Activated CD4-positive, alpha-beta T cell treated with anti-CD3 and anti-CD28 coated beads for 36 hours (primary cell): ENCODE results near the gene IL22RA1. TPM values are rescaled to one million over a fixed set of nuclear protein-coding genes. Genes with fewer than 3 reads are reported as not detected.

ENCODE experiments used
- ATAC-seq: fragments of 200-7000 bp; cut with Tn5 transposase; one replicate; pipeline ENCODE4 v1.10.0; 2021; ENCODE audit warnings: mild to moderate bottlenecking, moderate library complexity
- CTCF ChIA-PET: fragments of 350-600 bp; sonication (Branson Sonifier 250); formaldehyde crosslinking; loops from one replicate; lab custom pipeline; 2021; ENCODE audit warnings: antibody characterized with exemption; lab: Charles Lee
- POLR2A ChIA-PET: fragments of 350-600 bp; sonication (Branson Sonifier 250); formaldehyde crosslinking; loops from one replicate; lab custom pipeline; 2021; ENCODE audit warnings: antibody characterized with exemption, inconsistent platforms; lab: Charles Lee
- DNase-seq: peaks from one replicate; pipeline ENCODE4 v3.0.0-alpha.2; 2020
- H3K27ac Mint-ChIP-seq: one replicate; pipeline ENCODE4 v1.8.0; 2021; ENCODE audit warnings: mixed read lengths
- H3K27me3 Mint-ChIP-seq: one replicate; pipeline ENCODE4 v1.8.0; 2021; ENCODE audit warnings: mixed read lengths
- H3K36me3 Mint-ChIP-seq: one replicate; pipeline ENCODE4 v1.8.0; 2021; ENCODE audit warnings: low read depth, mixed read lengths
- H3K4me1 Mint-ChIP-seq: one replicate; pipeline ENCODE4 v1.8.0; 2021; ENCODE audit warnings: mixed read lengths
- H3K4me3 Mint-ChIP-seq: one replicate; pipeline ENCODE4 v1.8.0; 2021; ENCODE audit warnings: mild to moderate bottlenecking, moderate library complexity, mixed read lengths
- H3K9me3 Mint-ChIP-seq: one replicate; pipeline ENCODE4 v1.8.0; 2021; ENCODE audit warnings: low read depth, mixed read lengths
- intact Hi-C, 2 experiments: fragments of 100-400 bp; cut with DNase I in 1 of 2; cut with micrococcal nuclease in 1 of 2; formaldehyde crosslinking; loops; one replicate each; pipeline versions ENCODE4 v1.14.2 to v1.15.1; 2022 to 2024; cut with DNase I, micrococcal nuclease
- total RNA-seq, 2 experiments: library from RNA; stranded (reverse); gene quantifications; one replicate each; pipeline ENCODE4 v1.2.3, GENCODE V29; 2021

The IL22RA1 gene
- total RNA-seq, 2 experiments from 2014 or later, result not detected

DNA sequence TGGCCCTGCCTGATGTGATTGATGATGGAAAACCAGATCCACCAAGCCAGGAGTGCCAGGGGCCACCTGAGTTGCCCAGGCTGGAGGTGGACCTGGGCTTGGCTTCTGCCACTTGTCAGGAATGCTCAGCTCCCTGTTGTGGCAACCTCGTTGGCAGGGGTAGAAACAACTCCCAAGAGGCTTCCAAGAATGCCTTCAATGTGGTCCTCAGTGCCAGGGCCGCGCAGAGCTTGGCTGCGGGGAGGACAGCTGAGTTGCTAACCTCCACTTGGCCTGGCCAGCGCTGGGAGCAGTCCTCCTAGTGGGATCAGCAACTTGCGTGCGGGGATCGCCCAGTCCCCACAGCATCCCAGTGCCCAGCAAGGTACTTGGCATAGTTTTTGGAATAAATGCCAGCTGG is 40.0 kb downstream of the IL22RA1 start:
- H3K27me3 Mint-ChIP-seq, result no peaks in the 10 kb centered on the region
- no peaks in the 10 kb centered on the region for H3K36me3 Mint-ChIP-seq
- H3K9me3 Mint-ChIP-seq, result no peaks in the 10 kb centered on the region
- ChIA-PET POLR2A (no interaction called here), CTCF (interaction anchor here (0.9 kb wide), 1 partner anchor 32 kb away, joined by 3 read pairs; no protein-coding TSS in a partner anchor)
- H3K27ac Mint-ChIP-seq, result no peak overlapping the region
- intact Hi-C loops, result no loop called here
- no peak for DNase-seq
- H3K4me3 Mint-ChIP-seq, result no peak overlapping the region
- no peaks in the 10 kb centered on the region for H3K4me1 Mint-ChIP-seq
- ATAC-seq, result no peak

DNA sequence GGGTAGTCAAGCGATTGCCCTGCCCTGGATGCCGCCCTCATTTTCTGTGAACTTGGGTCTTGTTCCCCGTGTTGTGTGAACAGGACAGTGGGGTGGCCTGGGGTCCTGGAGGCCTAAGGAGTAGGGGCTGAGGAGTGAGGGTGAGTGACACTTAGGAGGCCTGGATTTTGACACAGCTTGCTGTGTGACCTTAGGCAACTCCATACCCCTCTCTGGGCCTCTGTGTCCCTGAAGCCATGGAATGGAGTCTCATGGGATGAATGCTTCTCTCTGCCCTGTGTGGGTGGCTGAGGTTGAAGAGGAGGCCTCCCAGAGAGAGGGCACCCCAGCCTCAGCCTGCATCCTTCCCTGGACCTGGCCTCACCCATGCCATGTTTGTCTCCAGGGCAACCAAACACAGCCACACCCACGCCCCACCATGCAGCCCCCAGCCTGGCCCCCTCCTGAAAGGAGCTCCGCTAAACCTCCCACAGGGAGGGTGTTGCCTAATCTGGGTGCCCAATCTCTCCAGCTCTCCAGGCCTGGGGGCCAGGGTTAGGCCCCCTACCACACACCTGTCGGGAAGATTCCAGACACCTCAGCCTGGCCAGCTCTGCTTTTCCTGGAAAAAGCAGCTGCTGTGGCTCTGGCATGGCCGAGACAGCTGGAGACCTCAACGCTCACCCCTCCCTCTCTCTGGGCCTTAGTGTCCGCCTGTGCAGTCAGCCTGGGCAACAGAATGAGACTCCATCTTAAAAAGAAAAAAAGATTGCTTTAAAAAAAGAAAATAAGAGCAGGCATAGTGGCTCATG is 40.9 kb downstream of the IL22RA1 start:
- Mint-ChIP-seq H3K27ac (no peak overlapping the region), H3K9me3 (no peaks in the 10 kb centered on the region), H3K36me3 (no peaks in the 10 kb centered on the region), H3K27me3 (no peaks in the 10 kb centered on the region), H3K4me1 (no peaks in the 10 kb centered on the region), H3K4me3 (no peak overlapping the region)
- ChIA-PET CTCF (no interaction called here), POLR2A (no interaction called here)
- DNase-seq (no peak), ATAC-seq (no peak)
- intact Hi-C loops, result no loop called here

DNA sequence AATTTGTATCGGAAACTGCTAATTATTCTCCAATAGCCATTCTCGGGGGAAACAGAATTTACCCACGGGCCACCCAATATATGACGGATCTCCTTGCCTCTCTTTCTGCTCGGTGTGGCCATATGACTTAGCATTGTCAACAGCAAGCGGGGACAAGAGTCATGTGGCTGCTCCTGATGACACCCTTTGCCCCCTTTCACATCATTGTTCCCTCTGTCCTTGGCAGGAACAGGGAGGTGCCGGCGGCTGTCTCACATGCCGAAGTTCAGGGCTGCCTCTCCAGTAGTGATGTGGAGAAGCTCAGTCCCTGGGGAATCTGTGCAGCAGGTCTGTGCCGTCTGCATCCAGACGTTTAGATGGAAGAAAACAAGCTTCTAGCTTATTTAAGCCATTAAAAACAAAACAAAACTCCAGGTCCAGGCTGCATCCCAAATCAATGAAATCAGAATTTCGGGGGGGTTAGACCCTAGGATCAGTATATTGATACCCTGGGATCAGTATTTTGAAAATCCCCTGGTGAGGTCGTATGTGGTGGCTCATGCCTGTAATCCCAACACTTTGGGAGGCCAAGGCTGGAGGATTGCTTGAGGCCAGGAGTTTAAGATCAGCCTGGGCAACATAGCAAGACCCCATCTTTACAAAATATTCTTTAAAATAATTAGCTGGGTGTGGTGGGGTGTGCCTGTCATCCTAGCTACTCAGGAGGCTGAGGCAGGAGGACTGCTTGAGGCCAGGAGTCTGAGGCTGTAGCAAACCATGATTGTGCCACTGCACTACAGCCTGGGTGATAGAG is 41.8 kb downstream of the IL22RA1 start:
- H3K36me3 Mint-ChIP-seq, result no peaks in the 10 kb centered on the region
- no peaks in the 10 kb centered on the region for H3K9me3 Mint-ChIP-seq
- intact Hi-C loops, result no loop called here
- H3K4me3 Mint-ChIP-seq, result no peak overlapping the region
- POLR2A ChIA-PET, result no interaction called here
- no peak overlapping the region for H3K27ac Mint-ChIP-seq
- DNase-seq (no peak), ATAC-seq (no peak)
- H3K4me1 Mint-ChIP-seq, result no peaks in the 10 kb centered on the region
- CTCF ChIA-PET, result interaction anchor here (0.7 kb wide), 2 partner anchors 21 to 1087 kb away, joined by 3 read pairs; no protein-coding TSS in a partner anchor
- peaks cover 2% of the 10 kb centered on the region for H3K27me3 Mint-ChIP-seq

DNA sequence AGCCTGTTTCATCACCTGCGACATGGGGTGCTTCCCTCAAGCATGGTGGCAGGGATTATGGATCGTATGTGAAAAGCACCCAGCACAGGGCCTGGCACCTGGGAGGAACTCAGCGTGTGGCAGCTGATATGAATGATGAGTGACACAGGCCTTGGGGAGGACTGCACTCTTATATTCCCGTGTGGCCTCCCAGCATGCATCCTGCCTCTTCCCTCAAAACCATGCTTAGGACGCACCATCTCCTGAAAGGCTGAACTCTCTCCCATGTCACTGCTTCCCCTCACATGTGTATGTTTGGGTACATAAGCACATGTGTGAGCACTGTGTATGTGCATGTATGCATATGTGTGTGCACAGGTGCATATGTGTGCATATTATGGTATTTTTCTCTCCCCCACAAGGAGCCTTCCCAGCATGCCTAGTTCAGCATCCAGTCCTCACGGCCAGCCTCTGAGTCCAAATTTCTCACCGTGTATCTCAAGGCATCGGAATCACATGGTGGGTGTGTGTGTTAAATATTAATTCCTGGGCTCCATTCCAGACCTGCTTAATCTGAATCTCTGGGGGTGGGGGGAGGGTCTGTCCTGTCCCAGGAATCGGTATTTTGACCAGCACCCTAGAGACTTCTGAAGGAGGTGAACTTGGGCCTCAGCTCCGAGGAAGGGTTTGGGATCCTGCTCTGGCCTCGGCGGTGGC is 43.8 kb downstream of the IL22RA1 start:
- CTCF ChIA-PET, result no interaction called here
- no peaks in the 10 kb centered on the region for H3K9me3 Mint-ChIP-seq

DNA sequence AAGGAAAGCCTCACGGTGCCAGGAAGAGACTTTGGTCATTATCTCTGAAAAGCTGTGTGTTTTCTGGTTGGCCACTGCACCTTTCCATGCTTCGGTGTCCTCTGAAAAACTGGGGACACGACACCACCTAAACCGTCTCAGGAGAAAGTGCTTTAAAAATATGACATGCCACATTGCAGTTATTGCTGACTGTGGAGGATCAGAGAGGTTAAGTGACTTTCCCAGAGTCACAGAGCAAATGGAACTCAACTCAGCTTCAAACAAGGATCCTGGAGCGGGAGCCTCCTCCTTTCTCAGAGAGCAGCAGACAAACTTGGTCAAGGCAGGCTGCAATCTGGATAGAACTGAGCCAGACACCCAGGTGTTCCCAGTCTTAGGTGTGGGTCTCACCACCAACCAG is 44.8 kb downstream of the IL22RA1 start:
- Mint-ChIP-seq H3K4me1 (no peaks in the 10 kb centered on the region), H3K4me3 (no peak overlapping the region), H3K36me3 (no peaks in the 10 kb centered on the region), H3K9me3 (no peaks in the 10 kb centered on the region), H3K27ac (no peak overlapping the region), H3K27me3 (peaks cover 5% of the 10 kb centered on the region)
- no peak for DNase-seq
- POLR2A ChIA-PET, result no interaction called here
- CTCF ChIA-PET, result no interaction called here
- intact Hi-C loops, result no loop called here
- no peak for ATAC-seq

More for the DNA sequence above, 43.8 kb downstream of the IL22RA1 start:
- Mint-ChIP-seq H3K27ac (no peak overlapping the region), H3K27me3 (peaks cover 5% of the 10 kb centered on the region), H3K36me3 (no peaks in the 10 kb centered on the region), H3K4me3 (no peak overlapping the region), H3K4me1 (no peaks in the 10 kb centered on the region)
- no peak for ATAC-seq
- intact Hi-C loops, result no loop called here
- no peak for DNase-seq
- POLR2A ChIA-PET, result no interaction called here

DNA sequence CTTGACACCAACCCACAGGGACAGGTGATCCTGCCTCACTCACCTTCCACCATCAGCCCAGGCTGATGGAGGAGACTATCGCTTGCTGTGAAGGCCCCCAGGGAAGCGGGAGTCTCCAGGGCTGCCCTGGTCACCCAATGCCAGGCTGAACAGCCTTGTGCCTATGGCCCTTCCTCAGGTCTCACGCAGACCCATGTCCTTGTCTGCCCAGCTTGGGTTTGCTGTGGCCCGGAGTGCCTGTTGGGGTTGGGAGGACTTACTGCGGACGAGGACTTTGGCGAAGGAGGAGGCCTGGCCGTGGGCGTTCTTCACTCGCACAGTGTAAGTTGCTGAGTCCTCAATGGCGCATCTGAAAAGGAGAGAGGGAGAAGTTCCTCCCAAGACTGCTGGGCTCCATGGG is 45.3 kb downstream of the IL22RA1 start:
- no peaks in the 10 kb centered on the region for H3K4me1 Mint-ChIP-seq
- CTCF ChIA-PET, result no interaction called here

DNA sequence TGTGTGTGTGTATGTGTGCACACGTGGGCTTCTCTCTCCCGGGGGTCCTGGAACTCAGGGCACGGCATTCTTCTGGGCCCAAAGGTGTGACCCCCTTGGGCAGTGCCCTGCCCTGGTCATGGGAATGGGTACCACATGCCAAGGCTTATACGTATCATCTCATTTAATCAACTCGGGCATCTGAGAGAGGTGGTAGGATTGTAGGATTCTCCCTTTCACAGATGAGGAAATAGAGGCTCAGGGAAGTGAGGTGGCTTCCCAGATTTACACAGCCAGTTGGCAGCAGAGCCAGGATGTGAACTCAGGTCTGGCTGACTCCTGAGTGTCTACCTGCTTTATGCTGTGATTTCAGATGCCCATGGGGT is 46.2 kb downstream of the IL22RA1 start:
- Mint-ChIP-seq H3K27me3 (peaks cover 5% of the 10 kb centered on the region), H3K4me3 (no peak overlapping the region), H3K27ac (no peak overlapping the region), H3K9me3 (no peaks in the 10 kb centered on the region), H3K36me3 (no peaks in the 10 kb centered on the region), H3K4me1 (no peaks in the 10 kb centered on the region)
- POLR2A ChIA-PET, result no interaction called here
- no peak for DNase-seq
- CTCF ChIA-PET, result no interaction called here
- intact Hi-C loops, result no loop called here
- ATAC-seq, result no peak

More for the DNA sequence above, 45.3 kb downstream of the IL22RA1 start:
- intact Hi-C loops, result no loop called here
- H3K4me3 Mint-ChIP-seq, result no peak overlapping the region
- ATAC-seq, result no peak
- POLR2A ChIA-PET, result no interaction called here
- H3K27me3 Mint-ChIP-seq, result peaks cover 5% of the 10 kb centered on the region
- H3K27ac Mint-ChIP-seq, result no peak overlapping the region
- no peaks in the 10 kb centered on the region for H3K9me3 Mint-ChIP-seq
- H3K36me3 Mint-ChIP-seq, result no peaks in the 10 kb centered on the region
- no peak for DNase-seq

DNA sequence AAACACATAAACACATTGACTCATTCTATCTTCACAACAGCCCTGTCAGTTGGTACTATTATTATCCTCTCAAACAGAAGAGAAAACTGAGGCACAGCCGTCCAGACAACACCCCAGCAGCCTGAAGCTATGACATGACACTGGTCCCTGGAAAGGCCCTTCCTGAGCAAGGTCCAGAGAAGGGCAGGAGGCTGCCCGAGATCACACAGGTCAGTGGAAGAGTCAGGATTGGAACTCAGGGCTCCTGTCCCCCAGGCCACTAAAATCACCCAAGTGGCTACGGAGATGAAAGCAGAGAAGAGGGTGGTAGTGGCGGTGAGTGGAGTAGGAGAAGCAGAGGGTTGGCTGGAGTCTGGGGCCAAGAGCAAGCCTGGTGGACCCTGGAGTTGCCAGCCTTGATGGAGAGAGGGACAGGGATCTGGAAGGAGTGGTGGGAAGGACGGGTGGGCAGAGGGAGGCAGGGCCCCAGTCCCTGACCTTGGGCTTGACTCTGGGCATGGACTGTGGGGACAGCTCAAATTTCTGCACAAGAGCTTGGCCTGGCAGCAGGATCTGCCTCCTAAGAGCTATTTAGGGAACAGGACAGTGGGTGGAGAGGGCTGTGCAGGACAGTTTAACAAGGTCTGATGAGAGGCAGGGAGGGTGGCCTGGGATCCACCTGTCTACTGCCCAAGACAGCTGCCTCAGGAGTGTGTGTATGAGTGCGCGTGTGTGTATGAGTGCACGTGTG is 46.8 kb downstream of the IL22RA1 start:
- POLR2A ChIA-PET, result no interaction called here
- ATAC-seq, result no peak
- Mint-ChIP-seq H3K9me3 (no peaks in the 10 kb centered on the region), H3K27ac (no peak overlapping the region), H3K36me3 (no peaks in the 10 kb centered on the region), H3K4me3 (no peak overlapping the region), H3K4me1 (no peaks in the 10 kb centered on the region), H3K27me3 (peaks cover 5% of the 10 kb centered on the region)
- intact Hi-C loops, result no loop called here
- no peak for DNase-seq
- CTCF ChIA-PET, result no interaction called here

DNA sequence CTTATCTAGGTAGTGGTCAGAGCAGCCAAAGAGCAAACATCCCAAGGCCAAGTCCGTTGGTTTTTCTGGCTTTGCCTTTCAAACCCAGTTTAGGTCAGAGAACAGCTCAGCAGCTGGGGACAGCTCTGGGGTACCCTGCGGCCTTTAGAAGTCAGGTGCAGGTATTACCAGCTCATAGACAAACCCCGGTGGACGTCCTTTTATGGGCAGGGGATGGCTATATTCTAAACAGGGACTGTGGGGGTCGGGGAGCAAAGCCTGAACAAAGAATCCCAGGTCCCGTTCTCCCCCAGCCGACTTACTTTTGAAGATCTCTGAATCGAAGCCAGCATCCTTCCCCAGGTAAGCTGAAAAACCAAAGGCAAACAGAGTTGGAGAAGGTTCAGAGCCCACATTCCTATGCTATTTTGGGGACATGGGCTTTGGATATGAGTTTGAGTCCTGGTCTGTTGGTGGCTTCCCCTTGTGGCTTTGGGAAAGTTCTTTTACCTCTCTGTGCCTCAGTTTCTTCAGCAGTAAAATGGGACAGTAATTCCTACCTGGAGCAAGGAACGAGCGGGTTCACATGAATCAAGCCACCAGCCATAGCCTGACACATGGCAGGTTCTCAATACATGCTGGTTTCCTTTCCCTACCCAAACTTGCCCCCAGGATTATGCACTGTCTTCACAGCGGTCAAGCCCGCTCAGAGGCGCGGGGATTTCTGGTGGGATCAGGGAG is 47.6 kb downstream of the IL22RA1 start:
- peaks cover 5% of the 10 kb centered on the region for H3K27me3 Mint-ChIP-seq
- CTCF ChIA-PET, result interaction anchor here (0.5 kb wide), 1 partner anchor 430 kb away, joined by 3 read pairs; no protein-coding TSS in a partner anchor
- no peak overlapping the region for H3K27ac Mint-ChIP-seq
- DNase-seq (no peak), ATAC-seq (no peak)
- no peaks in the 10 kb centered on the region for H3K36me3 Mint-ChIP-seq
- POLR2A ChIA-PET, result no interaction called here
- no peak overlapping the region for H3K4me3 Mint-ChIP-seq
- no peaks in the 10 kb centered on the region for H3K9me3 Mint-ChIP-seq
- no peaks in the 10 kb centered on the region for H3K4me1 Mint-ChIP-seq
- intact Hi-C loops, result no loop called here

DNA sequence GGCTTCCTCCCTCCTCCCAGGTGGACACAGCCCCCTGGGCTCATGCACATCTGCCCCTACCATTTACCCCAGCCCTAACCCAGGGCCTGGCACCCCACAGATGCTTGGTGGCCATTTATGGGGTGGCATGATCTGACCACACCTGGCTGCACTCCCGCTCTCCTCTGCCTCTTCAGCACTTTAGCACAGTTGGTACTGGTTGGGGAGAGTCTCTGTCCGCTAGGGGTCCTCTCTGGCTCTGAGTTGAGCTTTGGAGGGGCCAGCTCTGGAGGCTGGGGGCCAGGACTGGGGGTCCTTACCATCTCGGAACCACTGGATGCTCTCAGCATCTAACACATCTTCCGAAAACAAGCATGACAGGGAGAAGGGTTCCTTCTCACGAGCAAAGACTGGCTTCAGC is 48.4 kb downstream of the IL22RA1 start:
- no peaks in the 10 kb centered on the region for H3K4me1 Mint-ChIP-seq
- H3K27me3 Mint-ChIP-seq, result peaks cover 5% of the 10 kb centered on the region
- ATAC-seq, result no peak
- no peaks in the 10 kb centered on the region for H3K36me3 Mint-ChIP-seq
- no peaks in the 10 kb centered on the region for H3K9me3 Mint-ChIP-seq
- H3K27ac Mint-ChIP-seq, result no peak overlapping the region
- intact Hi-C loops, result no loop called here
- no peak overlapping the region for H3K4me3 Mint-ChIP-seq
- DNase-seq, result no peak
- ChIA-PET POLR2A (no interaction called here), CTCF (interaction anchor here (0.5 kb wide), 1 partner anchor 430 kb away, joined by 3 read pairs; no protein-coding TSS in a partner anchor)

DNA sequence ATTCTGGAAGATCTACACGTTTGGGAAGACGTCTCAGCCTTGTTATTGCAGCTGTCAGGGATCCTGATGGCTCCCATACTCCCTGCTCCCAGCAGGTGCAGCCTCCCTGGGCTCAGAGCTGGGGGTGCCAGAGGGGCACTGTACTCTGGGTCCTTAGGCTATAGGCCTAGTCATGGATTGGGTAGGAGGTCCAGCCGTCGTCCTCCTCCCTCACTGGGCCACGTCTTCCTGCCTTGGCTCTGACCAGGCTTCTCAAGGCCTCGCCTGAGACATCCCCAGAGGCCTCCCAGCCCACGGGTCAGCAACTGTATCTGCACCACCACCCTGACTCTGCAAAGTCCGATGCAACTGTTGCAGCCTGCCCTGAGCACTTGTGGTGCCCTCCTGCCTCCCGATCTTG is 49.2 kb downstream of the IL22RA1 start:
- POLR2A ChIA-PET, result no interaction called here
- ATAC-seq, result no peak
- Mint-ChIP-seq H3K27ac (no peak overlapping the region), H3K36me3 (no peaks in the 10 kb centered on the region), H3K4me1 (no peaks in the 10 kb centered on the region), H3K4me3 (no peak overlapping the region), H3K9me3 (no peaks in the 10 kb centered on the region), H3K27me3 (peaks cover 5% of the 10 kb centered on the region)
- intact Hi-C loops, result no loop called here
- no peak for DNase-seq
- CTCF ChIA-PET, result no interaction called here
